HG03025 (cell line): ENCODE measurements around the gene SLC6A9.

ENCODE experiments used
- ATAC-seq: cut with Tn5 transposase; IDR thresholded peaks from one replicate; pipeline ENCODE4 v1.9.1; 2021; ENCODE audit warnings: mild to moderate bottlenecking, moderate library complexity; ENCODE audit not compliant: unreplicated experiment, low FRiP score

SLC6A9 gene

DNA sequence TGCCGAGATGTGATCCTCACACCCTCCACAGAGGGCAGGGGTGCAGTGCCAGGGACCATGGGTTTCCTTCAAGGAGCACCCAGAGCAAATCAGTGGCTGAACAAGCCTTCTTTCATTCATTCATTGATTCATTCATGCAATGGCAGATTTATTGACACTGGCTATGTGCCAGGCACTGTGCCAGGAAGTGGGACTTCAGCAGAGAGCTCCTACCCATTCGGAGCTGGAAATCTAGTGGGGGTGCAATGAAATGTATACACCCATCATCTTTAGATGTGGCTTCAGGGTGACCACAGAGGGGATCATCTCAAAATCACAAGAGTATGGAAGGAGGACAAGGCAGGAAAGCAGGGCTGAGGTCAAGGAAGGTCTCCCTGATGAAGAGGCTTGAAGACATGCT, 18.9 kb downstream of the SLC6A9 start:
- no peak for ATAC-seq

DNA sequence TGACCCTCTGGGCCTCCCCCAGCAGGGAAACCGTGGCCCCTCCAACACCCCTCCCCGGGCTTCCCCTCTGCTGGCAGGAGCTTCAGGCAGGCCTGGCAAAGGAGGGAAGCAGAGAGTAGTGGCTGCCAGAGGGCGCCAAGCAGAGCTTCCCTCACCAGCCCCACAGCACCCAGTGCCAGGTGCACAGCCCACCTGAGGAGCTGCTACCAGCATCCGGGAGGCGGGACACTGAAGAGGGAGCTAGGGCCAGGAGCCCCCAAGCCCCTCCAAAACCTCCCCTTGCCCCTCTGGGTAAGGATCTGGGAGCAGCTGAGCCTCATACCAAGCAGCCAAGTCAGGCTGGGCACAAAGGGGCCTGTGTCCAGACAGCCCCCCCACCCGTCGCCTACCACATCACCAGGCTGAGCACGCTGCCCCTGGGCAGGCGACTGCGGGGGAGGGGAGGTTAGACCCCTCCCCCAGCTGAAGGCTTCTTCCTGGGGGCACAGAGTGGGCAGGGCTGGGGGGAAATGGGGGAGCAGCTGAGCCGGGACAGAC, 20.3 kb downstream of the SLC6A9 start:
- ATAC-seq, result no peak

GRCh38 chr1:44008259-44008658, 23.0 kb downstream of the SLC6A9 start:
- no peak for ATAC-seq

DNA sequence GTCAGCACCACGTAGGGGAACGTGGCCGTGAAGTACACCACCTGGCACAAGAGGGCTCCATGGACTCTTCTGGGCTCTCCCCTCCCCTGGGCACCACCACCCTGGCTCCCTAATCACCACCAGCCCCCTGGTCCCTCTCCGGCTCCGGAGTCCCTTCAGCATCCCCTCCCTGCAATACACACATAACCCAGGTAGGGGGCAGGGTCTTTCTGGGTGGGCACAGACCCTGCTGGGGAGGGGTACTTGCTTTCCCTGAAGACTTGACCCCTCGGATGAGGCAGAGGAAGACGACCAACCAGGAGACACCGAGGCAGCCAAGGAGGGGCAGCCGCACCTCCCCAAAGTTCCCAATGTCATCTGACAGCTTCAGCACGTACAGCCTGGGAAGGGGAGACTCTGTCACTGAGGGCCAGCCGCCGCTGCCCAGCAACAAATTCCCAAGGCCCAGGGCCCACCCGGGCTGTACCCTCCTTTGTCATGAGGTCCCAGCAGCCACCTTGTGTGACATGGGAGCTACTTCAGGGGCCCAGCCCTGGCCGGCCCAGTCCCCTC, 28.6 kb downstream of the SLC6A9 start:
- ATAC-seq, result no peak

DNA sequence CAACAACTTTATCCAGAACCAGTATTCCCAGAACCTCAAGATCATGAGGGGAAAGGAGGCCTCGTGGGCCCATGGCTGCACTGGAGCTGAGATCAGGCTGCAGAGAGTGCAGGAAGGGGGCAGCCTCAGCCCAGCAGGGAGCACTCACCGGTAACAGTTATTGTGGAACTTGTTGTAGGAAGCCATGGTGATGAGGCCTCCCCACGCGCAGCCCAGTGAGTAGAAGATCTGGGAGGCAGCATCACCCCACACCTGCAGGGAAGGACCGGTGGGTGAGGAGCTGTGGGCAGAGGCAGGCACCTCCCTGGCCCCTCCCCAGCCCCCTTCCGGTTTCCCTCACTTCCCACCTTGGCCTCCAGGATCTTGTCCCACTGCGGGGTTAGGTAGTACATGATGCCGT, 29.1 kb downstream of the SLC6A9 start:
- ATAC-seq, result no peak

- ATAC-seq, result no peak
Measured at GRCh38 chr1:44000122-44000665, 31.1 kb downstream of the SLC6A9 start.

GRCh38 chr1:43999455-43999854, 31.8 kb downstream of the SLC6A9 start:
- ATAC-seq, result no peak

GRCh38 chr1:43998000-43998378, 33.3 kb downstream of the SLC6A9 start:
- ATAC-seq, result no peak

DNA sequence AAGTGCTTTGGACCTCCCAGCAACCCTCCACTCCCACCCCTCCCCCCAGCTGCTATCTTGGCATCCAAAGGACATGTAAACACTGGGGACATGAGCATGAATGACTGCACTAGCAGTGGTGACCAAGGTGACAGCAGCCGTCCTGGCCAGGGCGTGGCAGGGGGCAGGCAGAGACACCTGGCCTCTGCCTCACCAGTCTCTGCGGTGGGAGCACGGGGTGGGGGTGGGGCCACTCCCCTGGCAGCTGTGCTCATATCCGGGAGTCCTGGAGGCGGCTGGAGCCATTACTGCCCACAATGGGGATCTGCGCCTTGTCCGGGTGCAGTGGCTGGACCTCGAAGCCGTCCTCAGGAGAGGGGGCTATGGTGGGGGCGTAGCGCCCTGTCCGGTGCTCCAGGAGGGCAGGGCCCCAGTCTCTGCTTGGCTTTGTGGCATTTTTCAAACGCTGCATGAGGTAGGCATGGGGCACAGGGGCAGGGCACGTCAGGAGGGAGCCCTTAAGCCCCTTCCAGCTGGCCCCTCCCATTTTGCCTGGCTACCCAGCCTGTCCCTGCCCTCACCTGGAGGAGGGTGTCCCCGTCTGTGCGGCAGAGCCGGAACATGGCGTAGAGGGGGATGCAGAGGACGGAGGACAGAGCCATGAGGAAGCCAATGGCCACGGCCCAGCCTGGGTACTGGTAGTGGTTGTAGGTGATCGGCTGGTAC, 33.8 kb downstream of the SLC6A9 start:
- no peak for ATAC-seq

DNA sequence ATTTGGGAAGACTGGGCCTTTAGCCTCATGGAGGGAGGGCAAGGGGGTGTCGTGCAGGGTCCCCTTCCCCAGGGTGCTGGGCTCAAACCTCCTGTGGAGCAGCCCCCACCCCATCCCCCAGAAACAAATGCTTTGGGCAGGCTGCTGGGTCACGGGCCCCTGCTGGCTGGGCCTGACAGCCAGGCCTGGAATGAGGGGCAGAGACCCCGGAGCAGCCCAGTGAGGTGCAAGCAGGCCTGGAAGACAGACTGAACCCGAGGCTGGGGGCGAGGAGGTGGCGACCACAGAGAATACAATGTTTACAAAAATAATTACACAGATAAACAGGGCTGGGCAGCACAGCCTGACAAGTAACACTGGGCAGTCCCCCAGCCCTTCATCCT, 34.5 kb downstream of the SLC6A9 start:
- ATAC-seq, result no peak

DNA sequence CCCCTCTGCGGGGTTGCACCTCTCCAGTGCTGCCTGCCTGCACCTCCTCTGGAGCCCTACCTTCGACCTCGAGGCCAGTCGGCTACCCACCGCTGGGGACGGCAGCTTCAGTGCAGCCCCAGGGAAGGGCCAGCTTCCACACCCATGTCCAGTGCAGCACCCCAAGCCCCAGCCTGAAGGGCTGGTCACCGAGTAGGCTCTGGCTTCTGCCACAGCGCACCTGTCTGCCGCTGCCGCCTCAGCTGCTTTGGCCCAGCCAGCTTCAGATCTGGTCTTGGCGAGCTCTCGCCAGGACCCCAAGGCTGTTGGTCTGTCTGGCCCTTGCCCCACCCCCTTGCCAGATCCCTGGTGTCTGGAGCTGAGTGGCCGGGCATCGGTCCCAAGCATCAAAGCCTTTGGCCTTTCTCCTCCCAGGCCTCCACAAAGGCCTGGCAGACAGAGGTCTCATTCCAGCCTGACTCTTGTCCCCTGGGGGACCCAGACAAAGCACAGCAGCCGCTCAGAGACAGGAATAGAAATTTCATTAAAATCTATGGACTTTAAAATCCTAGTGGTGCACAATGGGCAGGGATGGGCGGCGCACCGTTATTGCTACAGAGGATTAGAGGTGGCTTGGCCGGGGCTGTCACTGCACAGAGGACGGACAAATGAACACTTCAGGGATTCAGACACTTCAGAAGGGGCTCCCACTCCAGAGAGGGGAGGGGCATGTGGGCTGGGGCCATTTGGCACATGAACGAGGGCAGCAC, 35.1 kb downstream of the SLC6A9 start:
- ATAC-seq, result no peak

GRCh38 chr1:43994794-43995790, 36.2 kb downstream of the SLC6A9 start:
- no peak for ATAC-seq

- ATAC-seq, result no peak
Measured at GRCh38 chr1:43994071-43994470, 37.2 kb downstream of the SLC6A9 start.

DNA sequence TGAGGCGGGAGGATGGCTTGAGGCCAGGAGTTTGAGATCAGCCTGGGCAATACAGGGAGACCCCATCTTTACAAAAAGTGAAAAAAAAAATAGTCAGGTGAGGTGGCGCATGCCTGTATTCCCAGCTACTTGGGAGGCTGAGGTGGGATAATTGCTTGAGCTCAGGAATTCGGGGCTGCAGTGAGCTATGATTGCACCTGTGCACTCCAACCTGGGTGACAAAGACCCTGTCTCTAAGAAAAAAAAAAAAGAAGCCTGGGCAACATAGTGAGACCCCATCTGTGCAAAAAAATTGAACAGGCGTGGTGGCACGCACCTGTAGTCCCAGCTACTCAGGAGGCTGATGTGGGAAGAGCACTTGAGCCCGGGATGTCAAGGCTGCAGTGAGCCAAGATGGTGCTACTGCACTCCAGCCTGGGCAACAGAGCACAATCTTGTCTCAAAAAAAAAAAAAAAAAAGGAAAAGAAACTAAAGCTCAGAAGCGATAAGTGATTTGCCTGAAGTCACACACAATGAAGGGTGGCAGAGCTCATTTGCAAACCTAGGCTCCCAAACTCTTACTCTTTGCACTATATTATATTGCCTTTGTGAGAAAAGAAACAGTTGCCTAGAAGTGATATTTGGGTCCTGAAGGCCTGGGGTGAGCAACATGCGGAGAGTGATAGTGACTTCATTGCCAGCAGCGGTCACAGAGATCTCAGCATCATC, 37.9 kb downstream of the SLC6A9 start:
- ATAC-seq, result no peak

DNA sequence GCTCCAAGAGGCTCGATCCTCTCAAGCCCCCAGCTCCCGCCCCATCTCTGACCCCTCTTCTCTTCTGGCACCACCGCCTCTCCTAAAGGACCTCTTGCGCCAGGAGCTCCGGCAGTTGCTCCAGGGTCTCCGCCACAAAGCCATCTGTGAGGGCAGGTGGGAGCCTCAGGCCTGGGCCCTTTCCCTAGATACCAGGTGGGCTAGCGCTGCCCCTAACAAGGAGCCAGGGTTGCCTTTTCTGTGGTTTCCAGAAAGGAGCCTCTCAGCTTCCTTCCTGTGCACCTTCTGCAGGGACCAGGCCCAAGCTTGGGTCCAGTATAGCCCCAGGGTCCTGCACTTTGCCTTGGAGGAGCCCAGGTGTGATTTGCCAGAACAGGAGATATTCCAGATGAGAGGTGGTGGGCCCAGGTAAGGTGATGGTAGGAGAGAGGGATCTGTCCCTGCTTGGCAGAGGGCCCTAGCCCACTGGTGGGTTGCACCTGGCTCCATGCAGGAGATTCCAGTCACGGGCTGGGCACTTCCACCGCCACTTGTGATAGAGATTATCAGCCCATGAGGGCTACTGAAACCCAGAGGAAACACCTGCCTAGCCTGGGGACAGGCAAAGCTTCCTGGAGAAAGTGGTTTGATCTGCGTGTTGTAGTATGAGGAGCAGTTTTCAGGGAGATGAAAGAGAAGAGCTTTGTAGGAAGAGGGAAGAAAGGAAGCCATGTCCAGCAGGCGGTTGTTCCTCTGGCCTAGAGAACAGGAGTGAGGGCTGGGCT, 38.8 kb downstream of the SLC6A9 start:
- ATAC-seq, result no peak

- peak; percentile 75 for ATAC-seq
Measured at GRCh38 chr1:43991476-43992231, 39.6 kb downstream of the SLC6A9 start, which contains the start of gene CCDC24. Gene CCDC24, plus strand, starts transcription at chr1:43991599. Its CDS starts 280 bp downstream, at chr1:43991879.

- no peak for ATAC-seq
Measured at GRCh38 chr1:43991200-43991475, 40.1 kb downstream of the SLC6A9 start.
